K562 (cell line): Measurements from ENCODE around the gene CHPF2. TPM values are rescaled to one million over a fixed set of nuclear protein-coding genes. Genes with fewer than 3 reads are reported as not detected.
A peak's percentile ranks its signal among the peaks of the same experiment; 100 is the strongest.

Experiments used
- C11orf30 ChIP-seq: fragments of 450-650 bp; IDR thresholded peaks from 2 replicates; pipeline ENCODE4 v1.6.1; 2016; ENCODE audit warnings: low read depth, mild to moderate bottlenecking
- CCNT2 ChIP-seq: IDR thresholded peaks from 2 replicates; pipeline ENCODE4 v1.6.1; 2011; ENCODE audit warnings: borderline replicate concordance, low read depth, mild to moderate bottlenecking, moderate library complexity, mixed read lengths, low read length; ENCODE audit not compliant: insufficient read length; ENCODE audit errors: extremely low read depth
- CTBP1 ChIP-seq: fragments of 450-650 bp; IDR thresholded peaks from 2 replicates; pipeline ENCODE4 v1.6.1; 2016; ENCODE audit warnings: borderline replicate concordance
- DEAF1 ChIP-seq: fragments of 450-650 bp; formaldehyde crosslinking; IDR thresholded peaks from 2 replicates; pipeline ENCODE4 v1.4.0; 2020; ENCODE audit warnings: mild to moderate bottlenecking, moderate library complexity
- GABPB2 ChIP-seq: fragments of 250-450 bp; sonication (Bioruptor Pico); conservative IDR thresholded peaks from 2 replicates; pipeline ENCODE4 v1.5.1; 2021; ENCODE audit warnings: mild to moderate bottlenecking
- MAFG ChIP-seq: fragments of 450-650 bp; conservative IDR thresholded peaks from 2 replicates; pipeline ENCODE4 v1.6.1; 2016; ENCODE audit warnings: missing genetic modification characterization, missing compliant biosample characterization
- MEIS2 ChIP-seq: fragments of 450-650 bp; IDR thresholded peaks from 2 replicates; pipeline ENCODE4 v1.6.1; 2014; ENCODE audit warnings: mild to moderate bottlenecking; ENCODE audit not compliant: partially characterized antibody
- PTTG1 ChIP-seq: fragments of 450-650 bp; IDR thresholded peaks from 2 replicates; pipeline ENCODE4 v1.6.1; 2016; ENCODE audit warnings: low read depth, mild to moderate bottlenecking, missing genetic modification characterization, missing compliant biosample characterization
- RB1 ChIP-seq: fragments of 450-650 bp; IDR thresholded peaks from 2 replicates; pipeline ENCODE4 v1.6.1; 2017; ENCODE audit warnings: low read depth, mild to moderate bottlenecking
- RBFOX2 ChIP-seq: fragments of 200-400 bp; formaldehyde crosslinking; IDR thresholded peaks from 2 replicates; pipeline ENCODE4 v1.6.1; 2017; ENCODE audit warnings: low read depth, mild to moderate bottlenecking, low read length, moderate library complexity
- RHOXF2B ChIP-seq: fragments of 250-450 bp; sonication (Bioruptor Pico); conservative IDR thresholded peaks from 2 replicates; pipeline ENCODE4 v1.5.1; 2021
- SAP30 ChIP-seq: fragments of 200-600 bp; sonication (generic); IDR thresholded peaks from 2 replicates; pipeline ENCODE4 v1.6.1; 2012; ENCODE audit warnings: borderline replicate concordance, low read depth, mild to moderate bottlenecking, moderate library complexity, low read length, control low read depth, inconsistent platforms; ENCODE audit not compliant: insufficient read depth, poor library complexity, severe bottlenecking
- SMAD1 ChIP-seq: fragments of 150-350 bp; IDR thresholded peaks from 2 replicates; pipeline ENCODE4 v1.6.1; 2014; ENCODE audit warnings: low read length, low read depth; ENCODE audit not compliant: partially characterized antibody
- TAL1 ChIP-seq: fragments of 450-650 bp; IDR thresholded peaks from 2 replicates; pipeline ENCODE4 v1.6.1; 2016; ENCODE audit warnings: mild to moderate bottlenecking
- ZBTB17 ChIP-seq: fragments of 450-650 bp; formaldehyde crosslinking; IDR thresholded peaks from 2 replicates; pipeline ENCODE4 v1.4.0; 2020; ENCODE audit warnings: mild to moderate bottlenecking
- ZC3H4 ChIP-seq: sonication (generic); formaldehyde crosslinking; IDR thresholded peaks from 2 replicates; pipeline ENCODE4 v1.9.0; 2021; ENCODE audit warnings: missing genetic modification reagents, borderline replicate concordance
- polyA plus RNA-seq, 8 experiments: library from polyadenylated mRNA; depleted of rRNA in 4 of 8; stranded (reverse) in 5 of 8; unstranded in 3 of 8; fragments of >200 nt; fragmentation: Nextera tagmentation in 2 of 8; fragmentation: Illumina TruSeq in 1 of 8; extraction: Ambion mirVana in 2 of 8; extraction: Trizol in 1 of 8; gene quantifications; 2 replicates each; pipeline versions ENCODE4 v1.2.1 to v1.2.3, GENCODE V29; 2011 to 2014; ENCODE audit warnings: inconsistent platforms in 1 of 8, missing spikeins in 1 of 8
- total RNA-seq, 7 experiments: library from RNA; depleted of rRNA in 6 of 7; stranded (reverse); fragments of >200 nt in 6 of 7; fragmentation: Illumina TruSeq in 2 of 7; extraction: Trizol in 2 of 7; gene quantifications; 2 replicates each; pipeline versions ENCODE4 v1.2.1 to v1.2.3, GENCODE V29; 2011 to 2021; ENCODE audit warnings: low replicate concordance in 1 of 7
- TF ChIP-seq, protein P1 (sequence below): fragments of 450-650 bp; IDR thresholded peaks from 2 replicates; pipeline ENCODE4 v1.6.1; 2016; ENCODE audit warnings: borderline replicate concordance
- TF ChIP-seq, protein P2 (sequence below): sonication (generic); formaldehyde crosslinking; IDR thresholded peaks from 2 replicates; pipeline ENCODE4 v1.8.0; 2022; ENCODE audit warnings: missing genetic modification reagents, mild to moderate bottlenecking, borderline replicate concordance

The CHPF2 gene
- total and polyA plus RNA-seq, 9 of the 15 experiments (the other 6 are each of a cell fraction or from before 2014, with no cell fraction given), result 0.08 to 32.8 (median 10.5) TPM

DNA sequence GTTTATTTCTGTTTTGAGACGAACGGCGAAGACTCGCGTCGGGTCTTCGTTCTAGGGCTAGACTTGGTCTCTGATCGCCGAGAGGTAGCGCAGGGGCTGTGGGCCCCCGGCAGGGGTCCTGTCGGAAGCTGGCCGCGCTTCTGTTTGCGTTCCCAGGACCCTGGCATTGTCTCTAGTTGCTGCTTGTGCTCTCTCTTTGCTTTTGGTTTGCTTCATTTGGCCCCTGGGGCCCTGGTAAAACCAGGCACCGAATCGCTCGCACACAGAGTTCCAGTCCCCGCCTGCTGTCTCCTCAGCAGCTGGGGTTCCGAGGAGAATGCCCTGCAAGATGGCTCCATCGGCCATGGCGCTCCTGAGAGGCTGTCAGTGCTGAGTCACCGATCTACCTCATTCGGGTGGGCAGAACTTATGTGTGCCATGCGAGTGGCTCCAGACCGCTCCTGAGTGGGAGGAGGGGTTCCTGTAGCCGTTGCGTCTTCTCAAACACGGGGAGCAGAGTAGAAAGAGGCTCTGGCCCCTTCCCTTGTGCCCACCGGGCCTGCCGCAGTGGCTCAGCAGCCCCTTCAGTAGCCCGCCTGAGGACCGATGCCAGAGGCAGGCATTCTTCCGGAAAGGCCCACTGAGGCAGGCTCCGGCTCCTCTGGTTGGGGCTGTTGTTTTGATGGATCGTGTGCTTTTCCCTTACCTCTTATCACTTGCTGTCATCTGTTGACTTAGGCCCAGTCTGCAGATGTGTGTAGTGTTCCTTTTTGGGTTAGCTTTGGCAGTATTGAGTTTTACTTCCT, 826 bp downstream of the CHPF2 start (continued):
- TF ChIP-seq C11orf30 (peak; percentile 86), RBFOX2 (peak; percentile 8), CTBP1 (peak; percentile 77), MAFG (peak; percentile 76; the same call in 1 of the 2 replicates), RHOXF2B (CRISPR knock-in tag) (no peak), PTTG1 (tag) (no peak), SMAD1 (no peak), ZBTB17 (CRISPR knock-in tag) (peak; percentile 71), GABPB2 (CRISPR knock-in tag) (no peak), SAP30 (peak; percentile 51), CCNT2 (no peak), MEIS2 (peak; percentile 58), ZC3H4 (CRISPR knock-in tag) (peak; percentile 55; the same call in 1 of the 2 replicates), RB1 (no peak), DEAF1 (CRISPR knock-in tag) (no peak), TAL1 (peak; percentile 47)
- TF ChIP-seq, protein P1, sequence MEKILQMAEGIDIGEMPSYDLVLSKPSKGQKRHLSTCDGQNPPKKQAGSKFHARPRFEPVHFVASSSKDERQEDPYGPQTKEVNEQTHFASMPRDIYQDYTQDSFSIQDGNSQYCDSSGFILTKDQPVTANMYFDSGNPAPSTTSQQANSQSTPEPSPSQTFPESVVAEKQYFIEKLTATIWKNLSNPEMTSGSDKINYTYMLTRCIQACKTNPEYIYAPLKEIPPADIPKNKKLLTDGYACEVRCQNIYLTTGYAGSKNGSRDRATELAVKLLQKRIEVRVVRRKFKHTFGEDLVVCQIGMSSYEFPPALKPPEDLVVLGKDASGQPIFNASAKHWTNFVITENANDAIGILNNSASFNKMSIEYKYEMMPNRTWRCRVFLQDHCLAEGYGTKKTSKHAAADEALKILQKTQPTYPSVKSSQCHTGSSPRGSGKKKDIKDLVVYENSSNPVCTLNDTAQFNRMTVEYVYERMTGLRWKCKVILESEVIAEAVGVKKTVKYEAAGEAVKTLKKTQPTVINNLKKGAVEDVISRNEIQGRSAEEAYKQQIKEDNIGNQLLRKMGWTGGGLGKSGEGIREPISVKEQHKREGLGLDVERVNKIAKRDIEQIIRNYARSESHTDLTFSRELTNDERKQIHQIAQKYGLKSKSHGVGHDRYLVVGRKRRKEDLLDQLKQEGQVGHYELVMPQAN, result peak; percentile 69; the same call in 1 of the 2 replicates
- TF ChIP-seq, protein P2, sequence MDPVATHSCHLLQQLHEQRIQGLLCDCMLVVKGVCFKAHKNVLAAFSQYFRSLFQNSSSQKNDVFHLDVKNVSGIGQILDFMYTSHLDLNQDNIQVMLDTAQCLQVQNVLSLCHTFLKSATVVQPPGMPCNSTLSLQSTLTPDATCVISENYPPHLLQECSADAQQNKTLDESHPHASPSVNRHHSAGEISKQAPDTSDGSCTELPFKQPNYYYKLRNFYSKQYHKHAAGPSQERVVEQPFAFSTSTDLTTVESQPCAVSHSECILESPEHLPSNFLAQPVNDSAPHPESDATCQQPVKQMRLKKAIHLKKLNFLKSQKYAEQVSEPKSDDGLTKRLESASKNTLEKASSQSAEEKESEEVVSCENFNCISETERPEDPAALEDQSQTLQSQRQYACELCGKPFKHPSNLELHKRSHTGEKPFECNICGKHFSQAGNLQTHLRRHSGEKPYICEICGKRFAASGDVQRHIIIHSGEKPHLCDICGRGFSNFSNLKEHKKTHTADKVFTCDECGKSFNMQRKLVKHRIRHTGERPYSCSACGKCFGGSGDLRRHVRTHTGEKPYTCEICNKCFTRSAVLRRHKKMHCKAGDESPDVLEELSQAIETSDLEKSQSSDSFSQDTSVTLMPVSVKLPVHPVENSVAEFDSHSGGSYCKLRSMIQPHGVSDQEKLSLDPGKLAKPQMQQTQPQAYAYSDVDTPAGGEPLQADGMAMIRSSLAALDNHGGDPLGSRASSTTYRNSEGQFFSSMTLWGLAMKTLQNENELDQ (CRISPR knock-in tag), result no peak
